Dermis microvascular lymphatic vessel endothelial cell (primary cell): Measurements from ENCODE around the gene PIGN. TPM values are rescaled to one million over a fixed set of nuclear protein-coding genes. Genes with fewer than 3 reads are reported as not detected.
"Not testable (repeated sequence)": the region's sequence is repeated elsewhere in the genome, so short reads cannot be mapped to it uniquely, and the experiment has no call there.

Experiments used
- DNase-seq, 2 donors: peaks; one replicate each; pipeline versions ENCODE4 v3.0.0 to v3.0.0-alpha.2; 2010; ENCODE audit warnings: low read depth in 2 of 2
- total RNA-seq: library from RNA; depleted of rRNA; stranded (reverse); fragments of >200 nt; gene quantifications from 2 replicates; pipeline ENCODE4 v1.2.1, GENCODE V29; 2014

PIGN gene
- total RNA-seq, 1 donor from 2014 or later: 40.6 TPM

DNA sequence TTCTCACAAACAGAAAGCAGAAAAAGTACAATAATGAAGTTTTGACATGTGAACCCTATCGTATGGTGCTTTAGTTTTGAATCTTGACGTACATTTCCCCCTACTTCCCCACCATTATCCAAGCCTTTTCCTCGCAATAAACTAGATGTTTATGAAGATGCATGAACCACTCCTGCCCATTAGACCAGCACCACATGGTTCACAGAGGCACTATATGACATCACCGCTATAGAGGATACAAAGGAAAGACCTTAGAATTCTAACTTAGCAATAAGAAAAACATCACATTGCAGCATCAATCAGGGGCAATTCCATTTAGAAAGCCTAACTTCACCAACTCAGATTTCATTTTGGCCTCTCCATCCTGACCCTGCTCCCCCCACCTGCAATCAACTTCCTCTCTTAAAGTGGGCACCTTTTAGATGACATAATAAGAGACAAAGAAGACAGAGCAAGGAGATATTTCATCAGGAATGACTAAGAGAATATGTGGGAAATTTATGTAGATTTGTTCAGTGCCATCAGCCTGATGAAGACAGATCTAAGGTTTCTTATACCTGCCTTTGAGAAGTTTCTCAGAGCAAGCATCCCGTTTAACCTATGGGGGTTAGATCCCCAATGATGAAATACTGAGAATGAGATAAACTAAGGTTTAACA lies 124.9 kb downstream of the PIGN start:
- DNase-seq: no peak

GRCh38 chr18:62060820-62061219 lies 126.0 kb downstream of the PIGN start:
- no peak for DNase-seq

- no peak for DNase-seq
Observed at GRCh38 chr18:62054929-62055498, 131.8 kb downstream of the PIGN start.

GRCh38 chr18:62048279-62048678 lies 138.6 kb downstream of the PIGN start:
- no peak for DNase-seq

- no peak for DNase-seq
Observed at GRCh38 chr18:62045316-62045715, 141.5 kb downstream of the PIGN start.

DNA sequence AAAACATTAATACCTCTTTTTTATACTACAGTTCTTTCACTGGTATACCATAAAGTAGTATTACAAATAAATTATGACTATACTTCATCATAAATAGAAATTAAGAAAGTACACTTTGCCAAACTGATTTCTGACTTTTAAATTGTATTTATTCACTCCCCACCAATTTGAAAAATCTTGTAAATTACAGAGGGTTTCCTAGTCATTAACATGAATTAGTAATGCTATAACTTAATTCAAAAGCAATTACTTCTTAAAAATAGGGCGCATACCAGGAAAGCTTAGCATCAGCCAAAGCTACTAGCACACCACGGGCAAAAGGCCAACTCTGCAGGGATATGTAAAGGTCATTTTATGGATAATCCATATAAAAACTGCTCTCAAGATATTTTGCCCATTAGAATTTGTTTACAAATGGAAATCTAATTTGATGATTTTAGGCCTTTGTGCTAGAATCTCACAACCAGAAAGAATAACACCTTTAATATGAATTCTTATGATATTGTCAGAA lies 142.3 kb downstream of the PIGN start:
- no peak for DNase-seq

DNA sequence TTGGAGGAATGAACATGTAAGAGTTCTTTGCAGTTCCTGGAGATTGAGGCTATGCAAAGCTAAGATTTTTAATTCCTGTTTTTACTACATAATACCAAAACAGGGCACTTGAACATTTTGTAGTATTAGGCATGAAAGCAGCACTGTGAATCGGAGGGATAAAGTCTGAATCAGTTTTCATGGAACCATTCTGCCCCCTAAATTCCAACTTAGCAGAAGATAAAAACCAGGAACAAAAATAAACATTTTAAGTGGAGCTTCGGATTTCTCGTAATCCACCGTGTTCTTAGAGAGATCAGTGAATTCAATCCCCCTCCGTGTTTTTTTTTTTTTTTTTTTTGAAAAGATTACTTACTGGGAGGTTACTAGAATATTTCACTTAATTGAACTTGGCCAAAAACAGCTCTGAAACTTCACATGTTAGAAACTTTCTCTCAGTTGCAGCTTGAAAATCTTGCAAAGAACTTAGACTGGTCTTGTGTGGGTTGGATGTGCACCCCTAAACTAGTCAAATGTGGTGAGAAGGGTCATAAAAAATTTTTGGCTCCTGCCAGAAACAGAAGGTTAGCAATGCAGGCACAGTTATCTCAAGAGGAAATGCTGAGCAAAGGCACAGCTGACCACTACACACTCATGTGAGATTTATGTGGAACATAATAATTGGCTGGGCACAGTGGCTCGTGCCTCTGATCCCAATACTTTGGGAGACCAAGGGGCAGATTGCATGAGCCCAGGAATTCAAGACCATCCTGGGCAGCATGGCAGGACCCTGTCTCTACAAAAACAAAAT lies 148.7 kb downstream of the PIGN start:
- DNase-seq: peak in 1 of 2 donors; percentile 23

GRCh38 chr18:62037012-62037742 lies 149.7 kb downstream of the PIGN start:
- DNase-seq: no peak

DNA sequence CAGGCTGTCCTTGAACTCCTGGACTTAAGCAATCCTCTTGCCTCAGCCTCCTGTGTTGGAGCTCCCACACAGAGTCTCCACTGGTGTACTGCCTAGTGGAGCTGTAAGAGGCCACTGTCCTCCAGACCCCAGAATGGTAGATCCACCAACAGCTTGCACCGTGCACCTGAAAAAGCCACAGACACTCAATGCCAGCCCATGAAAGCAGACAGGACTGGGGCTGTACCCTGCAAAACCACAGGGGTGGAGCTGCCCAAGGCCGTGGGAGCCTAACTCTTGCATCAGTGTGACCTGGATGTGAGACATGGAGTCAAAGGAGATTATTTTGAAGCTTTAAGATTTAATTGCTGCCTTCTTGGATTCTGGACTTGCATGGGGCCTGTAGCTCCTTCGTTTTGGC lies 152.6 kb downstream of the PIGN start:
- not testable (repeated sequence) for DNase-seq

DNA sequence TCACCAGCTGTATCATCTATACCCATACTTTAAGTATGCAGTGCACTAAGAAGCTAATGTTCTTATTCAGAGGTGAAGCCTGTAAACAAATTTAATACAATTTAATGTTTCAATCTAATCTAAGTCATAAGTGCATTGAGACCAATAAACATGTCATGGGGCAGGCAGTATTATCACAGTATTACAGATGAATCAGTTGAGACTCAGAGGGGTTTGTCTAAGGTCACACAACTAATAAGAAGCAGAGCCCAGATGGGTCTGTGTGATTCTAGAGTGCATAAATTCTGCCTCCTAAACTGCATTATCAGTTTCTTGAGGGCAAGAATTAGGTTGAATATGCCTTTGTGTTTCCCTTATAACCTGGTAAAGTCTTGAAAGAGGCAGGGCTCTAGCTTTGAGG lies 153.1 kb downstream of the PIGN start:
- no peak for DNase-seq

DNA sequence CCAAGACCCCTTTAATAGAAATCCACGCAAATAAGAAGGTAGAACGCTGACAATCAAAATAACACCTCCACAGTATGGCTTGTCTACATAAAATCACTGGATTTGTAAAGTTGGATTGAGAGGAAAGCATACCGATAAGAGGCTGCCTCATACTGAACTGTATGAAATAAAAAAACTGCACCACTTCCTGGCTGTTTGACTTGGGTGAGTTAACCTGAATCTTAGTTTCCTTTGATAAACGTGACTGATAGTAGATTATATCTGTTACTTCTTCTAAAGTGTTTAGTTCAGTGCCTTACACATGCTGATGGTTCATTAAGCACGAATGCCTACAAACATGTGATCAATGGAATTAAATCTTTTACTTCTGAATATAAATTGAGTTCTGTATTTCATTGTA lies 153.6 kb downstream of the PIGN start:
- DNase-seq: no peak

DNA sequence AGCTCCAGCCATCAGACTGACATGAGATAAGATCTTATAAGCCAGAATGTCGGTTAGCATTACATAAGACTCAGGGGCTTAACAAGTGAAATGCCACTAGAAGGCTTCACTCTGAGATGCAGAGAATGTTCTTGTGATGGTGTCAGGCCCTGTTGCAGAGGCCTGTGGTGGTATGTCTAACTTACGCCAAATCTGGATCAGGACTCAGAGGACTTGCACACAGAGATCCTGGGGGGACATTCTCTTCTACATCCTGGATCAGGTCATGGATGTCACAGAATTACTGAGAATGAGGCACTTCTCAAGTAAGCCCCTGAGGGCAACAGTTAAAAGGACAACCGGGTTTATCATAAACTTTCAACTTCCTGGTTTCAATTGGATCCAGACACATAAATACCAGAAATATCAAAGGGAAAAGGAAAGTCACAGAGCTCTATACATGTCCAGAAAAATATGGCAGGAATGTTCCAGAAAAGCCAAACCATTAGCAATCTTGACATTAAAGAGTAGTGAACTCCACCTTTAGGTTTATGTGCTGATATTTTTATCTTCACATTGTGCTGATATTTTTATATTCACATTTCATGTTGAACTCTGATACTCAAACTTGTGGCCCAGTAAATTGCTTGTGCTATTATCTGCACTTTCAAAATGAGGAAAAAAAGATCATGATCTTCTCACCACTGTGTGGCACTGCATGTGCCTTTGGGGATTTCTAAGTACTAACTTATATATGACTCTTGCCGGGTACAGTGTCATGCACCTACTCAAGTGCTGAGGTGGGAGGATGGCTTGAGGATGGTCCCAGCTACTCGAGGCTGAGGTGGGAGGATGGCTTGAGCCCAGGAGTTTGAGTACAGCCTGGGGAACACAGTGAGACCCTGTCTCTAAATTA lies 156.5 kb downstream of the PIGN start:
- DNase-seq: no peak

DNA sequence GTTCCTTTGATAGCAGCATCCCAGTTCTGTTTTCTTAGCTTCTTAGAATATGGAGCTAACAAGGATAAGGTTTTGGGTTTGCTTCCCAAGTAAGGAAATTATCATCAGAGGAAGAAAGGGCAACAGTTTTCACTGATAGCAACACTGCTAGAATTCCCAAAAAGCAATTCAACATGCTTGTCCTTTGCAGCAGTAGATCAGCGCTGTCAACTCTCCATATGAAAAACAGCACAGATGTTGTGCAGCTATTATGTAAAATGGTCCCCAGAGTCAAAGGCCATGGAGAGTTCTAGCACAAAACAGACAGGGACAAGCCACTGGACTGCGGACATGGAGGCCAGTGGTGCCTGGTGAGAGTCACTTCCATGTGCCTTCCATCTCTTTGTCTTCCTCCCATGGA lies 158.1 kb downstream of the PIGN start:
- DNase-seq: no peak

DNA sequence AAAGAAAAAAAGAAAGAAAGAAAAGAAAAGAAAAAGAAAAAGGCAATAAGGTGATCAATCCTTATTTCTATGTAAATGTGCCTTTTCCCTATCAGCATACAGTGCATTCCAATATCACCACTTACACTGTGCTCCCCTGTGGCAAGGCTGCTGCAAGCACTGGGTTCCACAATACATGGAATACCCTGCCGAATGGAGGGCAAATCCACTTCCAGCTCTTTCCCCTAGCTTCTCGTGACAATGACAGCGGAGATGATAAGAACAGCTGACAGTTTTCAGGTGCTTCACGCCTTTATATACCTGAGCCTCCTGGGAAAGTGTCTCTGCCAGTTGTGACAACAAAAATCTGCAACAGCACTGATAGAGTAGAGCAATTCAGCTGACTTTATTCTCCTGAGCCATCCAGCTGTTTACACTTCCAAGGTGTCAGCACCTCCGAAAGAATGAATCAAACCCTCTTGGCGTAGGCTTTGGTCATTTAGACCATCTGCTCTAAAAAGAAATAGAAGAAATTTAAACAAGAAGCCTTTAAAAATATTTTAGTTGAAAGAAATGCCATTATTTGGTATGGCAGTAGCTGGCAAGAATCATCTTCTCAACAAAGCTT lies 158.8 kb downstream of the PIGN start:
- DNase-seq: no peak

DNA sequence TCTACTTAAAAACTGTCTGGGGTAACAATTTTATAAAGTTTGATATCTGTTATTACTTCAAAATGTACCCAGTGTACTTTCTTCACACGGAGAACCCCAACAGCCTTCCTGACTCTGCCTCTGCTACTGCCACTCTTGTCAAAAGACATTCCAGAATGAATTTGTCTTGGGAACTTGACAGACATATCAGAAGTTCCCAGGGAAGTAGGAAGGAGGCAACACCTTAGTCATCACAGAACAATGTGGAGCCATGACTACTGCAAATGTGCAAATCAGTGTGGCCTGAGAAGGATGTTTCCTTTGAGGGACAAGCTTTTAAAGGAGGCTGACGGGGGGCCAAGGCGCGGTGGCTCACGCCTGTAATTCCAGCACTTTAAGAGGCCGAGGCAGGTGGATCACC lies 160.3 kb downstream of the PIGN start:
- DNase-seq: peak; percentile 42 to 91

GRCh38 chr18:62024983-62025382 lies 161.9 kb downstream of the PIGN start:
- DNase-seq: no peak

GRCh38 chr18:62023536-62023935 lies 163.3 kb downstream of the PIGN start:
- no peak for DNase-seq

DNA sequence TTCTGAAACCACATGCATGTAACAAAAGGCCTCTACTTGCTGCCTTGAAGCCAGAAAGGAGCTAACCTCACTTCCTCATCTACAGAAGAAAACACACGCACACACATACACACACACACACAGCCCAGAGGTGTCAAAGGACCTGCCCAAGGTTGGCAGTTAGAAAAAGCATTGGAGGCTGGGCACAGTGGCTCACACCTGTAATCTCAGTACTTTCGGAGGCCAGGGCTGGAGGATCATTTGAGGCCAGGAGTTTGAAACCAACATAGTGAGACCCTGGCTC lies 168.2 kb downstream of the PIGN start:
- DNase-seq: no peak

- DNase-seq: no peak
Observed at GRCh38 chr18:62018034-62018758, 168.7 kb downstream of the PIGN start.

GRCh38 chr18:62017618-62018017 lies 169.2 kb downstream of the PIGN start:
- no peak for DNase-seq
